Forelimb muscle (tissue), 1 donor: ENCODE data around the gene B3GNT5. TPM values are rescaled to one million over a fixed set of nuclear protein-coding genes. Genes with fewer than 3 reads are reported as not detected.

Experiments
- DNase-seq: peaks from one replicate; pipeline ENCODE4 v3.0.0-alpha.2; 2013; ENCODE audit warnings: low read depth
- polyA plus RNA-seq: library from polyadenylated mRNA; unstranded; fragments of 120-200 nt; gene quantifications from one replicate; pipeline ENCODE4 v1.2.1, GENCODE V29; 2013; ENCODE audit not compliant: insufficient read length

Gene B3GNT5
- polyA plus RNA-seq, 1 donor: 9.2 TPM

- no peak for DNase-seq
These were observed 65.8 kb downstream of the B3GNT5 start for GRCh38 chr3:183318877-183319276.

GRCh38 chr3:183319371-183319770 lies 66.3 kb downstream of the B3GNT5 start:
- DNase-seq: no peak

Other genes with a start within 250 kb of the B3GNT5 start
- gene MCCC1, start 153.8 kb upstream of the B3GNT5 start, polyA plus RNA-seq: 14.9 TPM
- gene LAMP3, start 90.5 kb upstream of the B3GNT5 start, polyA plus RNA-seq: 0.13 TPM
- 0.25 TPM for gene MCF2L2, start 175.4 kb downstream of the B3GNT5 start, polyA plus RNA-seq